GM10847 (cell line): ENCODE data around the gene SYNGR3.

Source experiments
- POLR2A ChIP-seq: IDR thresholded peaks from 2 replicates; pipeline ENCODE4 v1.6.1; 2011; ENCODE audit not compliant: insufficient read length; ENCODE audit errors: extremely low read depth

Gene SYNGR3

DNA sequence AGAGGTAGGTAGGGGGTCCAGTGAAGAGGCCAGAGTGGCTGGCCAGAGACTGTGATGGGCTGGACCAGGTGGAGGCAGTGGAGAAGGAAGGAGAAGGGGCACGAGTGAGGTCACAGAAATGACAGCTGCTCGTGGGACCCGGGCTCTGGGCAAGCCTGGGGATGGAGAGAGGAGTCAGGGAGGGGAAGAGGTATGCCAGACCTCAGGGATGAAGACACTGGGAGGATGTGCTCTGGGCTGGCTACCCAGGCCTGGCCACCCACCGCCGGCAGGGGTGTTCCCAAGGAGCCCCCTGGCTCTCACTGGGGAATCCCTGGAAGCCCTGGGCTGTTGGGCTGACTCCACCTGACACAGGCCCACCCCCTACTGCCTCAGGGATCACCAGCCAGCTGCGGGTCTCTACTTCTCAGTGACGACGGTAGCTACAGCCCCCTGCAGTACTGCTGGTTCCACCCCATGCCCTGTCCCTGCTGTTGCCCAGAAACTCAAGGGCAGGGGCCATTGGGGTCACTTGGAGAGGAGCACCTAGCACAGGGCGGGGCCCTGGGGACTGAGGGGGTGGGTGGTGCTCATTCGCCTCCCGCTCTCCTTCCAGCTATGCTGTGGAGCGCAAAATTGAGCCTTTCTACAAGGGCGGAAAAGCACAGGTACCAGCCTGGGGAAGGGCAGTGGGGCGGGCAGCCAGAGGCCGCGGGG, 16.2 kb upstream of the SYNGR3 start:
- TF ChIP-seq POLR2A = no peak

DNA sequence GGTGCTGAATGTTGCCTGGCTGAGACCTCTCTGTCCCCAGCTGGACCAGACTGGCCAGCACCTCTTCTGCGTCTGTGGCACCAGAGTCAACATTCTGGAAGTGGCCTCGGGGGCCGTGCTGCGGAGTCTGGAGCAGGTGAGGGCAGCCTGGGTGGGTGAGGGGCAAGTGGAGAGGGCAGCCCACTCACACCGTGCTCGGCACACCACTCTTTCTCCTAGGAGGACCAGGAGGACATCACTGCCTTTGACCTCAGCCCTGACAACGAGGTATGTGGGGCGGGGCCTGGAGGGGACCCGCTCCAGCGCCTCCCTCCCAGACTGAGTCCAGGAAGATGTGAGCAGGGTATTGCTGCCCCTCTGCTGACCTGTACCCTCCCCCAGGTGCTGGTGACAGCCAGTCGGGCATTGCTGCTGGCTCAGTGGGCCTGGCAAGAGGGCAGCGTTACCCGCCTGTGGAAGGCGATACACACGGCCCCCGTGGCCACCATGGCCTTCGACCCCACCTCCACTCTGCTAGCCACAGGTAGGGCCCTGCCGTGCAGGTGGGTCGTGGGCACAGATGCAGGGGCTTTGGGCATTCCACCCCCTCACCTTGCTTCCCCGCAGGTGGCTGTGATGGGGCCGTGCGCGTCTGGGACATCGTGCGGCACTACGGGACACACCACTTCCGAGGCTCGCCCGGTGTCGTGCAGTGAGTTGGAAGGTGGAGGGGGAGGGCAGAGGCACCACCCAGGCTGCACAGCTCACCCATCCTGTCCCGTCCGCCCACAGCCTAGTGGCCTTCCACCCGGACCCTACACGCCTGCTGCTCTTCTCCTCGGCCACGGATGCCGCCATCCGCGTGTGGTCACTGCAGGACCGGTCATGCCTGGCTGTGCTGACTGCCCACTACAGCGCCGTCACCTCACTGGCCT, 15.4 kb upstream of the SYNGR3 start:
- TF ChIP-seq POLR2A = no peak

DNA sequence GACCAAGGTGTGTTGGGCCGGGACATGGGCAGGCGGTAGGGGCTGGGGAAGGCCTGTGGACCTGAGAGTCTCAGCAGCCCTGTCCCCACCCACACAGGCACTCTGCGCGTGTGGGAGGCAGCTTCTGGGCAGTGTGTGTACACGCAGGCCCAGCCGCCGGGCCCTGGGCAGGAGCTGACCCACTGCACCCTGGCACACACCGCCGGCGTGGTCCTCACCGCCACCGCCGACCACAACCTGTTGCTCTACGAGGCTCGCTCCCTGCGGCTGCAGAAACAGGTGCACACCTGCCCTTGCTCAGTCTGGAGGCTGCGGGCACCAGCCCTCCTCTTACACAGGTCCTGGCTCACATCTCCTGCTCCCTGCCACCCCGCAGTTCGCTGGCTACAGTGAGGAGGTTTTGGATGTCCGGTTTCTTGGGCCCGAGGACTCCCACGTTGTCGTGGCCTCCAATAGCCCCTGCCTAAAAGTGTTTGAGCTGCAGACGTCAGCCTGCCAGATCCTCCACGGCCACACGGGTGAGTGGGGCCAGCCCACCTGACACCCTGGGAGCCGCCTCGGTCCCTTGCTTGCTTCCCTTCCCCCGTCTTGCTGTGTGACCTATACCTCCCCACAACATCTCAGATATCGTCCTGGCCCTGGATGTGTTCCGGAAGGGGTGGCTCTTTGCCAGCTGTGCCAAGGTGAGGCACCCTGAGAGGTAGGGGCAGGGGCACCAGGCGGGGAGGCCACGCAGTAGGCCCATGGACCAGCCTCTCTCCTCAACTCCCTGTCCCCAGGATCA, 14.1 kb upstream of the SYNGR3 start:
- TF ChIP-seq POLR2A = no peak

DNA sequence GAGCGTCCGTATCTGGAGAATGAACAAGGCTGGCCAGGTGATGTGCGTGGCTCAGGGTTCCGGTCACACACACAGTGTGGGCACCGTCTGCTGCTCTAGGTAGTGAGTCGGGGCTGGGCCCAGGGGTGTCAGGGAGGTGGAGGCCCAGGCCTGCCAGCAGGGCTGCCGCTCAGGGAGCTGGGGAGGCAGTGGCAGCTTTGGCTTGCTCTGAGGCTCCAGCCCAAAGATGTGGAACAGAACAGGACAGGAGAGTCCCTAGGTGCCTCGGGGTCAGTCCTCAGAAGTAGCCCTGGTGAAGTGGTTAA, 13.6 kb upstream of the SYNGR3 start:
- TF ChIP-seq POLR2A = no peak

DNA sequence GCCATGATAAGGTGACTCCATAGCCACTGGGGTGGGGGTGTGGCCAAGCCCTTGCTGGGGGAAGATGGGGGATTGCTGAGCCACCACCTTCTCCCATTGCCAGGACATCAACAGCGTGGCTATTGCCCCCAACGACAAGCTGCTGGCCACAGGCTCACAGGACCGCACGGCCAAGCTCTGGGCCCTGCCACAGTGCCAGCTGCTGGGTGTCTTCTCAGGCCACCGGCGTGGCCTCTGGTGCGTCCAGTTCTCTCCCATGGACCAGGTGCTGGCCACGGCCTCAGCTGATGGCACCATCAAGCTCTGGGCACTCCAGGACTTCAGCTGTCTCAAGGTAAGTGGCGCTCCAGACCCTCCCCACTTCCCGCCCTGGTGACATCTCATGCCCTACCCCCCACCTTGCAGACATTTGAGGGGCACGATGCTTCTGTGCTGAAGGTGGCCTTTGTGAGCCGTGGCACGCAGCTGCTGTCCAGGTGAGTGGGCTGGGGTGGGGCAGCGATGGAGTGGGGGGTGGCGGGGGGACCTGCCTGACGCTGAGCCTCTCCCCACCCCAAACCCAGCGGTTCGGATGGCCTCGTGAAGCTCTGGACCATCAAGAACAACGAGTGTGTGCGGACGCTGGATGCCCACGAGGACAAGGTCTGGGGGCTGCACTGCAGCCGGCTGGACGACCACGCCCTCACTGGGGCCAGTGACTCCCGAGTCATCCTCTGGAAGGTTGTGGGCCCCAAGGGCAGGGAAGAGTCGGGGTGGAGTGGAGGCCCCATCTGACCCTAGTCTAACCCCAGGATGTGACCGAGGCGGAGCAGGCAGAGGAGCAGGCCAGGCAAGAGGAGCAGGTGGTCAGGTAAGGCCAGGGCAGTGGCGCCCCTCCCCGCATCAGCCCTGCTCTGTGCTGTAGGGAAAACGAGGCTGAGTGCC, 12.6 kb upstream of the SYNGR3 start:
- TF ChIP-seq POLR2A = no peak

DNA sequence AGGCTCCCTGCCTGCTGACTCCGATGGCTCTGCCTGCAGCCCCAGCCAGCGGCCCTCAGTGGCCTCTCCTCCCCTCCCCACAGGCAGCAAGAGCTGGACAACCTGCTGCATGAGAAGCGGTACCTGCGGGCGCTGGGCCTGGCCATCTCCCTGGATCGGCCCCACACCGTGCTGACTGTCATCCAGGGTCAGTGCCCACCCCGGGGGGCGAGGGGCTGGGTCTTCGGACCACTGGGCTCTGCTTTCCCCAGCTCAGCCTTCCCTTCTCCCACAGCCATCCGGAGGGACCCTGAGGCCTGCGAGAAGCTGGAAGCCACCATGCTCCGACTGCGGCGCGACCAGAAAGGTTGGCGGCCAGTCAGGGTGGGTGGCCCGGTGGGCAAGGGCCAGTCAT, 11.9 kb upstream of the SYNGR3 start:
- TF ChIP-seq POLR2A = no peak

DNA sequence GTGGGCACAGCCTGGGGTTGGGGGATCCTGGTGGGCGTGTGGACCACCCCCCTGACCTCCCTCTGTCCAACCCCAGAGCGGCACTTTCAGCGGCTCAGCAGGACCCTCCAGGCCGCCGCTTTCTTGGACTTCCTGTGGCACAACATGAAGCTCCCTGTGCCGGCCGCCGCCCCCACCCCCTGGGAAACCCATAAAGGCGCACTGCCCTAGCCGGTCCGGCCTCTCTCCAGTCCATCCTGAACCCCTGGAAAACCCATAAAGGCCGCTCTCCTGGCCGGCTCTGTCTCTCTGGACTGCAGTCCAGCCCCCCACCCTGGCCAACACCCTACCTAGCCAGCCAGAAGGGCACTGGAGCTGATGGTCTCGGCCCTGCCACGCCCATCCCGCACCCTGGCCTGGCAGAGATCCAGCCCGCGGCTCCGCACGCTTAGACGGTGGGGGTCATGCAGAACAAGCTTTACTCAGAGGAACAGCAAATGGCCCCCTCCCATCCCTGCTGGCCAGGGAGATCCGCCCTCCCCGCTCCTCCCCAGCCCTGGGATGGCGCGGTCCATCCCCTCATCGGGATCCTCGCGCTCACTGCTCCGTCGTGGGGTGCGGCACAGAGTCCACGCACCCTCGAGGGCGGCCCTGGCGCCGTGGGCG, 11.2 kb upstream of the SYNGR3 start:
- no peak for TF ChIP-seq POLR2A

DNA sequence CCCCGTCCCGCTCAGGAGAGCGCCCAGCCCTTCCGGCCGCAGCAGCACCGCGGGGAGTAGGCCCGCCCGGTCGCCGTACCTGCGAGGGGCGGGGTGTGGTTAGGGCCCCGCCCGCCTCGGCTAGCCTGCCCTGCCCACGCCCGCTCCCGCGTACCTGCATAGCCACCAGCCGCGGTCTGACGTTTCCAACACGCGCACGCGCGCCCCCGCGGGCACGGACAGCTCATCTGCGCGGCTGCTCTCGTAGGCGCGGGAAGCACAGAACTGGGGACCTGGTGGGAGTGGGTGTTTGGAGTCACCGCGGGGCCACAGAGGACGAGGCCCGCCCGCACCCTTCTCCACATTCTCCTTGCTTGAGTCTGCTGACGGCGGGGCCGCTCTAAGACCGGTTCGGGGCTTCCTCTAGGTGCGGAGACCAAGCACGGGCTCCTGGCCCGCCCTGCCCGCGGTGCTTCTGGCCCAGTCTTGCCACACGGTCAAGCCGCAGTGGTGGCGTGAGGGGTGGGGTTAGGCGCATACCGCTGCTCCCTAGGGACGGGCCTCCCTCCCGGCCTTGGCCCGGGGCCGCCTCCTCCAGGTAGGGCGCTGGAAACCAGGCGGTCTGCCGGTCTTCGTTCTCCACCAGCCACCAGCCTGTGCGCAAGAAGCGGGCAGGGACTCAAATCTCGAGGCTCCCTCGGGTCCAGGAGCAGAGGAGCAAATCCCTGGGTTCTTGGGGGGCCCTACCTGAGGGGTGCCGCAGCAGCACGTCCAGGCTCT, 10.3 kb upstream of the SYNGR3 start:
- TF ChIP-seq POLR2A = no peak

DNA sequence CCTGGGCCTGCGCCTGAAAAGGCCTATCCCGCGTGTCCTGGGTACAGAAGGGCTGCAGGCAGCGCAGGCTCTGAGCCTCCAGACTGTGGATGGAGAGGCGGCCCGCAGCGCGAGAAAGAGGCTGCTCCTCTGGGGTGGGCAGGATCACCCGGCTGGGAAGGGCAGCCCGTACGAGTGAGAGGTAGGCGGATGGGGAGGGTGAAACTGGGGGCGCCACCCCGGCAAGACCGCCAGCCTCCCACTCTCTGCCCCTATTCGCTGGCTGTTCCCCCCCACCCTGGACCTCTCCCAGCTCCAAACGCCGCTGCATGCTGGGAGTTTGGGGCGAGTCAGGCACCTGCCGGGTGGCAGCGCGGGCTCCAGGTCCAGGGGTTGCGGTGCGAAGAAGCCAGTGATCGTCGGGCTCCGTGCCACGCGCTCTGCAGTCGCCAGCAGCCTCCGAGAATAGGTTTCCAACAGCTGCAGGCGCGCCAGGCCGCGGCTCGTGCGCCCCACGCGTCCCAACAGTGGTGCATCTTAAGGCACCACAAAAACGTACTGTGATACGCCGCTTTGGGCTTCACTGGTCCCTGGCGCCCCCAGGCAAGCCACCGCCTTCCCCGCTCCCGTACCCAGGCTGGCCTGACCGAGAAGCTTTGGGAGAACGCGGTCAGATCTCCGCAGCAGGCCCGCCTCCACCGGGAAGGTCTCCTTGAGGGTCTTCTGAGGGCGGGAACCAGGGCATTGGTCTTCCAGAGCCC, 9.6 kb upstream of the SYNGR3 start:
- no peak for TF ChIP-seq POLR2A

DNA sequence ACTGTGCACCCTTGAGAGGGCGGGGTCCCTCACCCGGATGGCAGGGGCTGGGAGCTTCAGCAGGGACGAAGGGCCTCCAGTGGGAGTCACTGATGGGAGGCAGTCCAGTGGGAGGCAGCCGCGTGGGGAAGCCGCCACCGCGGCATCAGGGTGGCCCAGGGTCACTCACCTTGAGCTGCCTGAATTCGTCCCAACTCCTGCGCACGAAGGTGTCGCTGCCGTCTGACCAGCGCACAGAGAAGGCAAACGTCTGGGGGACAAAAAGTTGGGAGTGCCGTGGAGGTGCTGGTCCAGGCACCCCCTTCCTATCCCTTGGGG, 9.0 kb upstream of the SYNGR3 start:
- TF ChIP-seq POLR2A = no peak

DNA sequence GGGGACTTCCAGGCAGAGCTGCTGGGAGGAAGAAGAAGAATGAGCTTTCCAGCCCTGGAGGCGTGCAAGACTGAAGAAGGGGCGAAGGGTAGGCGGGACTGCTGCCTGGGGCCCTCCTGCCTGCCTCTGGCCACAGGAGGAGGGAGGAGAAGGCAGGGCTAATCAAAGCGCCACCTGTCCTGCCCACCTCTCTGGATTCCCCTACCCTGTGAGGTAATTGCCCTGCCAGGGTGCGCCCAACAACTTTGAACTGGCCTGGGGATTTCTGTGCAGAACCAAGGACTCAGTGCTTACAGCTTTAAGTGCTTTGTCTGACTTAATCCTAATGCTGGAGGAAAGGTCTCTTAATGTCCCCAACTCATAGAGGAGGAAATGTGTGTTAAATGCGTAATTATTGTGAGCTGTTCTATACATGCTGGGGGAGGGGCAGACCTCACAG, 8.4 kb upstream of the SYNGR3 start, which contains the start of gene NOXO1:
Gene NOXO1, minus strand, starts transcription at position 72 of the 439 bp plus-strand sequence. CDS start 290 bp downstream, outside the sequence.
- no peak for TF ChIP-seq POLR2A

DNA sequence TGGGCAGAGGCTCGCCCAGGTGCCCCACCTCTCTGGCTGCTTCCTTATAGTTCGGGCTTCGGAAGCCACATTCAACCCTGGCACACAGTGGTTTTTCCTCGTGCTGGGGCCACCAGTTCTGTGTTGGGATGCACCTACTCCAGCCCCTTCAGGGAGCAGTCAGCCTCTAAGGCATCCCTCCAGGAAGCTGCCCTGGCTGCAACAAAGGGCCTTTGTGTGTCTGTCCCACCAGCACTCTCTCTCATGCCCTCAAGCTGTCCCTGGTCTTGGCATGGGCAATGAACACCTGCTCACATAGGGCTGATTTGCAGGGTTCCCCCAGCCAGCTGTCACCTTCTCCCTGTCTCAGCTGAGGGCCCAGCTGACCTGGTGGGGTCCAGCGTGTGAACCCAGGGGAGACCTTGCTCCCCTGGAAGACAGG, 7.7 kb upstream of the SYNGR3 start:
- no peak for TF ChIP-seq POLR2A

DNA sequence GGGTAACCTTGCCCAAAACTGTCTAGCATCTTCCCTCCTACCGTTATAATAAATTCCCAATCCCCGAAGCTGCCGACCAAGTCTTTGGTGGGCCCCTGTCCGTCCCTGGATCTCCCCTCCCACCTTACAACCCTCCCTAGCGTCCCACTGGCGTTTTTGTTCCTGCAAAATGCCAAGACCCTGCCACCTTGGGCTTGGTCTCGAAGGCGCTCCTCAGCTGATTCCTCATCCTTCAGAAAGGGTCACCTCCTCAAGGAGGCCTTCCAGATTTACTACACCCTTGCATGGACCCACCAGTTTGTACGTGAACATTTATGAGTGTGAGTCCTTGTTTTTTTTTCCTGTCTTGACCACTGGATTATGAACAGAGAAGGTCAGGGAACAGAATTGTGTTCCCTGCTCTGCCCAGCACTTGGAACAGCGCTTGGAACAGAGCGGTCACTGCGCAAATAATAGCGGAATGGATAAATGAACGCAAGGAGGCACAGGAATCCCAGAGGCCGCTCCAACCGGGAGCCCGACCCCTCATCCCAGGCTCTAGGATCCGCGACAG, 6.7 kb upstream of the SYNGR3 start:
- TF ChIP-seq POLR2A = no peak
